HG03565 (cell line): ENCODE results near the gene SCP2.
"Not testable (repeated sequence)": the region's sequence is repeated elsewhere in the genome, so short reads cannot be mapped to it uniquely, and the experiment has no call there.

Experiments used
- ATAC-seq: cut with Tn5 transposase; IDR thresholded peaks from one replicate; pipeline ENCODE4 v1.9.1; 2021; ENCODE audit warnings: mild to moderate bottlenecking, moderate library complexity; ENCODE audit not compliant: unreplicated experiment

Gene SCP2

DNA sequence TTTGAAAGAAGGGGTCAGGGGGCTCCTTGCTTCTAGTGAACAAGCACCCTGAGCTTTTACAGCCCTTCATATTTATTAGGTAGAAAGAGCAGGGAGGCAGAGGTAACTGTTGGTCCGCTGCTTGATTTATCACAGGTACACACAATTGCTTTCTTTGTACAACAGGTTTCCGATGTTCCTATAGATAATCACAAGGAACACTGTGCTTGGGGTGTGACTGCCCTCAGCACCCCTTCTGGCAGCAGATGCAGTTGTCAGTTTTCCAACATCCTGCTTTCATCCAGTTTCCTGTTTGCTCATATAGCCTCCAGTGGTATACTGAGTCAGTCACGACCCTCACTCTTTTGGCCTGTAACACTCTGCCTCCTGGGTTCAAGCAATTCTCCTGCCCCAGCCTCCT, 40.6 kb downstream of the SCP2 start:
- ATAC-seq = no peak

DNA sequence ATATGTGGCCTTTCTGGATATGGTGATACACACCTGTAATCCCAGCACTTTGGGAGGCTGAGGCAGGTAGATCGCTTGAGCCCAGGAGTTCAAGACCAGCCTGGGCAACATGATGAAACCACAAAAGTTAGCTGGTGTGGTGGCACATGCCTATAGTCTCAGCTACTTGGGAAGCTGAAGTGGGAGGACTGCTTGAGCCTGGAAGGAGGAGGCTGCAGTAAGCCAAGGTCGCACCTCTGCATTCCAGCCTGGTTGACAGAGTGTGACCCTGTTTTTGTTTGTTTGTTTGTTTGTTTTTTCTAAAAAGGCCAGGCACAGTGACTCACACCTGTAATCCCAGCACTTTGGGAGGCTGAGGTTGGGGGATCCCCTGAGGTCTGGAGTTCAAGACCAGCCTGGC, 42.2 kb downstream of the SCP2 start:
- not testable (repeated sequence) for ATAC-seq

GRCh38 chr1:52970149-52970548, 43.1 kb downstream of the SCP2 start:
- ATAC-seq = no peak

GRCh38 chr1:52973841-52974240, 46.8 kb downstream of the SCP2 start:
- ATAC-seq = no peak

DNA sequence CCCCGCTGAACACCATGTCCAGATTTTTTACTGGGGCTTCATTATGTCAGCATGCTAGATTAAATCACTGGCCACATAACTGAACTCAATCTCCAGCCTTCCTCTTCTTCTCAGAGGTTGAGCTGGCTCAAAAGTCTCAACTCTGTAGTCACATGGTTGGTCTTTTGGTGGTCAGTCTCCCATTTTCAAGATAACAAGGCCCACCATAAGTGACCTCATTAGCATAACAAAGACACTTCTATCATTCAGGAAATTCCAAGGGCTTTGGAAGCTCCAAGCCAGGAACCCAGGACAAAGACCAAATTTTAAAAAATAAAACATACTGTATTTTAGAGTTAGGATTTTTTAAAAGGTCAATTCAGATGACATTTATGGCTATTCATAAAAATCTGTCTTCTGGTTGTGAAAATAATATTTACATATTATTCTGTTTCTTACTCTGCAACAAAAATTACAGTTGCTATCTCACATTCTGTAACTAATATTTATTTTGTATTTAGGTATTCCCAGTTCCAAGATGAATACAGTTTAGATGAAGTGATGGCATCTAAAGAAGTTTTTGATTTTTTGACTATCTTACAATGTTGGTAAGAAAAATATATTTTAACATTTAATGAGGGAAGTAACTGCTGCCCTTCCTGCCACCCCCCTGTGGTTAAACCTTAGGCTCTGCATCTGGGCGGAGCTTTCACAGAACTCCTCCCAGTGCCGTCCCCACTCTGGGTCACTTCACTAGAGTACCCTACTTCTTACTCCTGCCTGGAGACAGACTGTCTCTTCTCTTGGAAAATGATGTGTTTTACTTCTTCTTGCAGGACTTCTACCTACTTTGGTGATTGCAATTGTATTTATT, 49.3 kb downstream of the SCP2 start:
- no peak for ATAC-seq

DNA sequence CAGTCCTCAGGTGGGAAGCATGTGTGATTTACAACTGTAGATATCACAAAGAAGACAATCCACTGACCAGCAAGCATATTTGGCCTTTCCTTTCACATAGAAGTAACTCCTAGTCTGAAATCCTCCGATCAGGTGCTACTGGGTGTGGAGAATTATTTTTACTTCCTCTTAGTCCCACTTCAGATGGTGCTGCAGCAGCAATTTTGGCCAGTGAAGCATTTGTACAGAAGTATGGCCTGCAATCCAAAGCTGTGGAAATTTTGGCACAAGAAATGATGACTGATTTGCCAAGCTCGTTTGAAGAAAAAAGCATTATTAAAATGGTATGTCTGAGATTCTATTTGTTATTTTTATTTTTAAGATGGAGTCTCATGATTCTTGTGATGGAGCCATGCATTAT, 51.0 kb downstream of the SCP2 start:
- no peak for ATAC-seq

- ATAC-seq = not testable (repeated sequence)
Observed at GRCh38 chr1:52992733-52993132, 65.7 kb downstream of the SCP2 start.

DNA sequence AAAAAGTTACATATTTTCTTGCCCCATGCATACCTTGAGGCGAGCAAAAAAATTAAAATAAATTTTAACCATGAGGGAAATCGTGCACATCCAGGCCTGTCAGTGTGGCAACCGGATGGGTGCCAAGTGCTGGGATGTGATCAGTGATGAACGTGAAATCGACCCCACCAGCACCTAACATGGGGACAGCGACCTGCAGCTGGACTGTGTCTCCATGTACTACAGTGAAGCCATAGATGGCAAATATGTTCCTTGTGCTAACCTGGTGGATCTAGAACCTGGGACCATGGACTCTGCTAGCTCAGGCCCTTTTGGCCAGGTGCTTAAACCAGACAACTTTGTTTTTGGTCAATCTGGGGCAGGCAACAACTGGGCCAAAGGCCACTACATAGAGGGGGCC, 67.6 kb downstream of the SCP2 start:
- no peak for ATAC-seq

DNA sequence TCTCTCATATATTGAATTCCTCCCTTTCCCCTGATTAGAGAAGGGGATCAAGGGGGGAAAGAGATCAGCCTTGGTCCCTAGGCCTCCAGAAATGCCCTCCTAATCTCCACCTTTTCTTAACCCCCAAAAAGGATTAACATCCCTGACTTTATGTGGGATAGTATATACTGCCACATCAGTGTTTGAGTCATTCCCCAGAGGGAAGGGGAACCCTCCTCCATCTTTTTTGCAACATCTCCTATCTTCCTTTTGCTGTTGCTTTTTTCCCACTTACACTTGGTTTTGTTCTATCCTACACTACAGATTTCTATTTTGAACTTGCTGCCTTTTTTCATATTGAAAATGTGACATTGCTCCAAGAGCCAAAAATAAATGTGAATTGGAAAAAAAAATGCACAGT, 69.6 kb downstream of the SCP2 start:
- no peak for ATAC-seq

DNA sequence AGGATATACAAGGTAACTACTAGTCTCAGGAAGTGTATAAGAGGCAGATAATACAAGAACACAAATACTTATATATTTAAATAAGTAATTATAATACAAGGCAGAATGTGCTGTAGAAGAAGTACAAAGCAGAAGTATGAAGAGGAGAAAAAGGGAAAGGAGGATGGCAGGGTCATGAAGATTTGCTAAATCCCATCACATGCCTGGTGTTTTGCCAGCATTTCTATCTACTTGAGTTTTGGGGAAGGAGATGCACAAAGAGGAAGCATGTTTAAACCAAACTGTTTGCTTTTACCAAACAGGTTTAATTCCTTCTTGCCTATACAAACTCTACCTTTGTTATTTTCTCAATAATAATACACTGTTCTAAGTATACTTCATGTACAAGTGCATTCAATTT, 74.1 kb downstream of the SCP2 start:
- no peak for ATAC-seq

DNA sequence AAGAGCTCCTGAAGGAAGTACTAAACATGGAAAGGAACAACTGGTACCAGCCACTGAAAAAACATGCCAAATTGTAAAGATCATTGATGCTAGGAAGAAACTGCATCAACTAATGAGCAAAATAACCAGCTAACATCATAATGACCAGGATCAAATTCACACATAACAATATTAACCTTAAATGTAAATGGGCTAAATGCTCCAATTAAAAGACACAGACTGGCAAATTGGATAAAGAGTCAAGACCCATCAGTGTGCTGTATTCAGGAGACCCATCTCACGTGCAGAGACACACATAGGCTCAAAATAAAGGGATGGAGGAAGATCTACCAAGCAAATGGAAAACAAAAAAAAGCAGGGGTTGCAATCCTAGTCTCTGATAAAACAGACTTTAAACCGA, 79.5 kb downstream of the SCP2 start:
- ATAC-seq = not testable (repeated sequence)

GRCh38 chr1:53010247-53010646, 83.2 kb downstream of the SCP2 start:
- ATAC-seq = not testable (repeated sequence)

GRCh38 chr1:53011175-53011574, 84.1 kb downstream of the SCP2 start:
- ATAC-seq = no peak

DNA sequence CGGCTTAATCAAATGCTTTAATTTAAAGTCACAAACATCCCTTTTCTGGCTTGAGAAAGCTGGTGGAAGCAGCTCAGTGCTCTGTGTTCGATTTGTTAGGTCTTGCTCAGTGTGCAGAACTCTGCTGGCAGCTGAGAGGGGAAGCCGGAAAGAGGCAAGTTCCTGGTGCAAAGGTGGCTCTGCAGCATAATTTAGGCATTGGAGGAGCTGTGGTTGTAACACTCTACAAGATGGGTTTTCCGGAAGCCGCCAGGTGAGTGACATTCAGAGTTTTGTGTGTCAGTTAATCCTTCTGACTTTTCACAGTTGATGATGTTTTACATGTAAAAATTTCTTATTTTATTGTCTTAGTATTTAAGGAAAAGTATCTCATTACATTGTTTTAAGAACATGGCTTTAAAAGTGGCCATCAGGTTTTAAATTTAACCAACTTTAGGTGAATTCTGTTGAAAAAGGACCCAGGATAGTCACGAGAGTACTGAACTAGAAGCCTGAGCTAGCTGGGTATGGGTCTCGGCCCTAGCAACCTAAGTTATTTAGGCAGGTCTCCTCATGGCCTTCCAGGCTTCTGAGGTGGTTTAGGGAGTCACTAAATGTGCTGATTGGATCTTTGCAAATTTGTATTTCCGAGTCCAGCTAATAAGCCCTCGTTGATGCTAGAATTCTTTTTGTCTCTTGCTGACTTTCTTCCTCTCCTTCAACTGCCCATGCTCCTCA, 87.9 kb downstream of the SCP2 start:
- ATAC-seq = peak; percentile 85

DNA sequence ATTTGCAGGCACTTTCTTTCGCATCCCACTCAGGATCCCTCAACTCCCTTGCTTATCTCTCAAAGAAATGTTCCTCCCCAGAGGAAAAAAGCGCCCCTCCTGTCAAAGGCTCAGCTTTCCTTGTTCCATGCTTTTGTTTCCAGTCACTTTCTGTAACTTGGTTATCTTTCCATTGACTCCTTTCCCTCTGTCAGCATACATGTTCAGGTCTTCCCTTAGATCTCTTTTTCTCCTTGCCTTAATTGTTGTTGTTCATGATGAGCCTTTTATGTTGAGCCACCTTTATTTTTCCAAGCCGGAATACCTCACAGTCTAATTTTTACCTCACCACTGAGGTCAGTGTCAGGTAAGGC, 88.4 kb downstream of the SCP2 start:
- ATAC-seq = no peak

GRCh38 chr1:53016705-53017104, 89.6 kb downstream of the SCP2 start:
- ATAC-seq = no peak

GRCh38 chr1:53020588-53020987, 93.5 kb downstream of the SCP2 start:
- no peak for ATAC-seq

GRCh38 chr1:53022179-53022578, 95.1 kb downstream of the SCP2 start:
- no peak for ATAC-seq

DNA sequence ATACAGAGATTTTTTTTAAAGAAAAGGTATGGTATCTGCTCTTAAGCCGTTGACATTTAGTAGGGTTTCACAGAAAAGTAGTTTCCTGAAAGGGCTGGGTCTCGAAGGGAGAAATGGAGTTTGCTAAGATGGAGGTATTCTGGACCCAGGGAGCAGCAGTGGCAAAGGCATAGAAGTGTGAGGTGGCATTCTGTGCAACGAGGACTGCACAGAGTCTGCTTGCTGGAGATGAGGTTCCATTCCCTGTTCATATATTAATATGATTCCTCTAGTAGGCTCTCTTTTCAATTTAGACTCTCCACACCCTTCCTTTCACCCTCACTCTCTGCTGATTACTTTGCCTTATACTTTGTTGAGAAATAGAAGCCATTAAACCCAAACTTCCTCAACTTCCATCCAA, 96.5 kb downstream of the SCP2 start:
- no peak for ATAC-seq

DNA sequence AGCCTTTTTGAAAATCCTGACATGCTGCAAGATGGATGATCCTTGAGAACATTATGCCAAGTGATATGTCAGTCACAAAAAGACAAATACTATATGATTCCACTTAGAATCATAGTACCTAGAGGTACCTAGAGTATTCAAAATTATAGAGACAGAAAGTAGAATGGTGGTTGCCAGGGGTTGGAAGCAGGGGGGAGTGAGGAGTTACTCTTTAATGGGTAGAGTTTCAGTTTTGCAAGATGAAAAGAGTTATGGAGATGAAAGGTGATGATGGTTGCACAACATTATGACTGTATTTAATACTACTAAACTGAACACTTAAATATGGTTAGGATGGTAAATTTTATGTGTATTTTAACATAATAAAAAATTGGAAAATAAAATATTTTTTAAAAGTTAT, 97.0 kb downstream of the SCP2 start:
- no peak for ATAC-seq

- no peak for ATAC-seq
Observed at GRCh38 chr1:53025034-53025768, 98.1 kb downstream of the SCP2 start.

GRCh38 chr1:53025769-53026112, 98.7 kb downstream of the SCP2 start:
- ATAC-seq = no peak
